LHCN-M2 (cell line): ENCODE measurements around the gene PIWIL4. TPM values are rescaled to one million over a fixed set of nuclear protein-coding genes. Genes with fewer than 3 reads are reported as not detected.

Experiments
- DNase-seq: peaks from one replicate; pipeline ENCODE4 v3.0.0-alpha.2; 2012; ENCODE audit warnings: low read depth
- total RNA-seq: library from RNA; depleted of rRNA; stranded (reverse); fragments of >200 nt; gene quantifications from 2 replicates; pipeline ENCODE4 v1.2.3, GENCODE V29; 2014; rRNA removed

Gene PIWIL4
- total RNA-seq, 1 experiment from 2014 or later = 0.52 TPM

DNA sequence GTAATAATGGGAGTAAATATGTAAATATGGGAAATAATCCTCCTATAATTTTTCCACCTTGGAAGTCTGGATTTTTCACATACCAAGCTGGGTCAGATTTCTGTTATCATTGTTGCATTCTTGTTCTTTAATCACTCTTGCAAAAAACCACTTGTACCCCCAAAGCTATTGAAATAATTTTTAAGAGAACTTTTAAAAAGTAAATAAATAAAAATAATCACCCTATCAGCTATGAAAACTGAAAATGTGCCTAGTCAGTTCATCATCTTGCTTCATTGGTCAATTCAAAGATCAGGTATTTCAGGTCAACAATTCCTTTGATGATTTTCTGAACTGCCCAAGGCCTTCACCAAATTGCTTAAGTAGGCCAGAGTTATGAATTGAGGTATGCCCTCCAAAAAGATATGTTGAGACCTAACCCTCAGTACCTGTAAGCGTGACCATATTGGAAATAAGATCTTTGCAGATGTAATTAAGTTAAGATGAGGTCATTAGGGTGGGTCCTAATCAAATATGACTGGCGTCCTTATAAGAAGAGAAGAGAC is 95.8 kb downstream of the PIWIL4 start:
- no peak for DNase-seq

DNA sequence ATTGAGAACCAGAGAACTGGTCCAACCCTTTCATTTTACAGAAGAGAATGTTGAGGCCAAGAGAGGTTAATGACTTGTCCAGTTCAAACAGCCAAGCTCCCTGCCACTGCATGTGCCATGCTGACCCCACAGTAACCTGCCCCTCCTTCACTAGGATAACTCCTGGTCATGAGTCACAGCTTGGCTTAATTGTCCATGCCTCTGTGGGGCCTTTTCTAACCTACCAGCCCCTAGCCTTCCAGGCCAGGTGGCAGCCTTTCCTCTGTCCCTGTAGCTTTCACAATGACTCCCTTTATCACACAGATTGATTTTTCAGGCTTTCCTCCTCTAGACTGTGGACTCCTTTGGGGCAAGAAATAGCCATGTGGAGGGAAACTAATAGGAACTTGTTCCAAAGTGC is 97.2 kb downstream of the PIWIL4 start:
- DNase-seq = peak; percentile 27

DNA sequence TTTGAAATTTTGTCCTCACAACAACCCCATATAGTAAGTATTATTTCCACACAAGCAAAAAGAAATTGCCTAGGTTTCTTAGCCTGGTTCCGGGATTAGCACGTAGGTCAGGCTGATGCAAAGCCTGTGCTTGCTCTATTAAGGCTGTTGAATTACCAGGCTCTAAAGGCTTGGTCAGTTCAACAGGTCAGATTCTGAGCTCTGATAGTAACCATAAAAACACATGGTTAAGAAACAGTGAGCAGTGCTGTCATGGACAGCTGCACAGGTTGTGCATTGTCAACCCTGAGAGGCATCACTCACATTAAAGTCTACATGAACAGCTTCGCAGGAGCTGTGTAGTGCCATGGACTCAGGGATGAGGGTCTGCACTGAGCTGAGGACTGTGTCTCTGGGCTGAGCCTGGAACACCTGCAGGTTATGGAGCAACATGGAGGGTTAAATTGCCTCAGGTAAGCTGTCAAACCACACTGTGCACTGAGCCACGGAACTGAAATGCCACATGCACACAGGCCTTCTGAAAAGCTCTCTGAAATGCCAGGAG is 98.0 kb downstream of the PIWIL4 start:
- no peak for DNase-seq

DNA sequence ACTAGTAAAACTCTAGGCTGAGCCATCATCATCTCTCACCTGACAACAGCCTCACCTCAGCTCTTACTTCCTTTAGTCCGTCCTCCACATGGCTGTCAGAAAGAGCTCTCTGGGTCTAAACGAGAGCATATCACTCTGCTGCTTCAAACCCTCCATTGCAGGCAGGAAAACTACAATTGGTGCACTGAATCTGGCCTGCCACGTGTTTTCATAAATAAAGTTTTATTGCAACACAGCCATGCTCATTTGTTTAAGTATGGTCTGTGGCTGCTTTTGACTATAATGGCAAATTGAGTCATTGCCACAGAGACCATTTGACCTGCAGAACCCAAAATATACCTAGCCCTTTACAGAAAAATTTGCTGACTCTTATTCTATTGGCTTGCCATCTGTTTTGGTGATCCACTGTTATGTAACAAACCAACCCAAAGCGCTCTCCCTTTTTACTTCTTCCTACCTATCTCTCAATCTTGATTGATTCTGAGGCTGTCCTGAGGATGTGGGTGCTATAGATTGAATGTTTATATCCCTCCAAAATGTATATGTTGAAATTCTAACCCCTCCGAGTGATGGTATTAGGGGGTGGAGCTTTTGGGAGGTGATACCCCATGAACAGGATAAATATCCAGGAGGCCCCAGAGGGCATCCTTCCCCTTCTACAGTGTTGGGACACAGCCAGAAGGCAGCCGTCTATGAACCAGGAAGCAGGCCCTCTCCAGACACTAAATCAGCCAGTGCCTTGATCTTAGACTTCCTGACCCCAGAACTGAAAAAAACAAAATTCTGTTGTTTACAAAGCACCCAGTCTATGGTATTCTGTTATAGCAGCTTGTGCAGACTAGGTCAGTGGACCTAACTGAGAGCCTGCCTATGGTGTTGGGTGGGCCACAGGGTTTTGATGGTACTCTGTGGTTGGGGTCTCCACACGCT is 99.9 kb downstream of the PIWIL4 start:
- no peak for DNase-seq

DNA sequence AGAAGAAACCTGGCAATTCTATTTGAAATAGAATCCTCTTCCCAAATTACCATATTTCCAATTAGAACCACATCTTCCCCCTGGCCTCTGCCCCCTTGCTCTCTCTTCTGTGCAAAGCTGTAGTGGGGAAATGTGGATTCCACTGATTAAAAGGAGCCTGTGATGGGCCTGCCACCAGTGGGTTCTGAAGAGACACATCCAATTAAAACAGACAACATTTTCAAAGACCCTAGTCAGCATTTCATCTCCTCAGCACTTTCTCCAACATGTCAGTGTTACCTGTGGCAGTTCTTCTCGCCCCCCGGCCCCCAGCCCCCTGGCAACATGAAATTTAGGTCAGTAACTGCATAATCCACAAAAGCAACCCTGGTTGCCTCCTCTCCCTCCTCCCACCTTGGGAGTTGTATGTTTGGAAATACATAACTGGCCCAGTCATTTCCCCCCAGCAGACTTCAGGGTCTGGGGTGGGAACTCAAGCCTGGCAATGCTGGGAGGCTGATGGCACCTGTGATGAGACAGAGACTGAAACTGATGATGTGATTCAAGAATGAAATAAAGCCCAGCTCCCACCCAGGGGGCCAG is 101.1 kb downstream of the PIWIL4 start:
- DNase-seq = no peak

DNA sequence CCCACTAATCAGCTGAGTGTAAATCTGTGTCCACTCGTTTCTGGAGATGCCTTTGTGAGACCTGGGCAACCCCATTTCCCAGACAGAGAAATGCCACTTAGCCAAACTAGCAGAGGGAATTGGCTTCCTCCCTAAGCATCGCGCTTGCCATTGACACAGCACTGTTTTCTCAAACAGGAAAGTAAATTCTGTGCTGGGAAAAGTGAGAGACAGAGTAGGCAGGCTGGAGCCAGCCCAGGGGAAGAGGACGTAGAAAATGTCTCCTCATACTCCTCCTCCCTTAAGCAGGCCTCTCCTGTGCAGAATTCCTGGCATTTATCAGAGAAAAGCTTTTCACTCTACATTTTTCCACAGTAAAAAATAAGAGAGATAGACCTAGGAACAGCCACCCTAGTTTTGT is 101.9 kb downstream of the PIWIL4 start:
- DNase-seq = no peak

Other genes starting within 250 kb of the PIWIL4 start
- not detected in 2 replicates for gene GPR83, start 165.9 kb upstream of the PIWIL4 start, total RNA-seq
- gene MRE11, start 73.5 kb upstream of the PIWIL4 start, total RNA-seq = 12.9 and 19.0 TPM in 2 replicates
- gene ANKRD49, start 73.4 kb upstream of the PIWIL4 start, total RNA-seq = 11.5 and 12.2 TPM in 2 replicates
- not detected in 2 replicates for gene C11orf97, start 54.9 kb upstream of the PIWIL4 start, total RNA-seq
- gene FUT4, start 23.4 kb upstream of the PIWIL4 start, total RNA-seq = 4.7 and 4.8 TPM in 2 replicates
- 30.2 and 39.8 TPM in 2 replicates for gene AMOTL1, start 201.0 kb downstream of the PIWIL4 start, total RNA-seq